NCI-H2227 (cell line): ENCODE measurements around the gene TMSB4X.

Experiments
- DNase-seq: peaks from one replicate; lab custom pipeline; 2025; ENCODE audit not compliant: unreplicated experiment; lab: John Stamatoyannopoulos, UW

The TMSB4X gene

DNA sequence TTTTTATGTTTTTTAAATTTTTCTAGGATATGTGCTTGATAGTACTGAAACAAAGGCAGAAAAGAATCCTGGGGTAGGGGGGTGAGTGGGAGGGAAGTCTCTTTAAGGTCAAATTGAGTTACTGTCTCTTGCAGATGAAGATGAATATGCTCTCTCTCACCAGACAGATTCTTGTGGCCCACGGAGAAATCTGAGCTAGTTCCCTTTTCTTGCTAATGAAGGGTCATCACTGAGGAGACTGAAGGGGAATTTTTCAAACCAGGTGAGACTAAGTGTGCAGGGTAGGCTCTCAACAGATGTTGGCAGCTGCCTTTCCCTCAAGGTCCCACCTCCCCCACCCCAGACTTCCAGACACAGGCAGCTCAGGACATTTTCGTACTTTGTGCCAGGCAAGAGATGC, 48.0 kb downstream of the TMSB4X start:
- DNase-seq: no peak

- DNase-seq: no peak
These were observed 48.7 kb downstream of the TMSB4X start for GRCh38 chrX:13023567-13023966.

- no peak for DNase-seq
These were observed 49.1 kb downstream of the TMSB4X start for GRCh38 chrX:13023979-13024378.

DNA sequence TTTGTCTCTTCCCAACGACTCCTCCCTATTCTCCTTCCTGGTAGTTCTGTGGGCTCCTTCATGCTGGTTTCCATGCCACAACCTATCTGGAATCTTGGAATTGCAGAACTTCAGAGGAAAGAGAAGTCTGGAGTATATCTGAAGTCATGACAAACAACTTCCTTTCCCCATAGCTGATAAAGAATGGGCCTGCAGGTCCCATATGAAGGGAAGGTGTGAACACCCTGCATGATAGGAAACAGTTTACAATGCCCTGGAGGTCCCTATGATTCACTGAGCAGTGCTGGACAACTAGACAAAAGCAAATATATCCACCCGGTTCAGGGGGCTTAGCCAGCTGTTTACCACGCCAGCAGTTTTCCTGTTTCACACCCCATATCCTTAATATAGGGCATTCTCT, 50.1 kb downstream of the TMSB4X start:
- DNase-seq: no peak
